ENCODE results near the gene TUBB6.

GRCh38 chr18:12329125-12329698 lies 21.2 kb downstream of the TUBB6 start:
- TF ChIP-seq EZH2 (IDR thresholded peaks at IDR 0.05; ENCODE audit: low read depth, low read length, severe bottlenecking) (no peak), BRCA1 (IDR thresholded peaks at IDR 0.05; ENCODE audit: low read depth, low read length) (no peak), GABPA (IDR thresholded peaks at IDR 0.05; ENCODE audit: borderline replicate concordance, insufficient read depth, low read length) (no peak), CEBPB (IDR thresholded peaks at IDR 0.05; ENCODE audit: low read depth, low read length) (no peak), POLR2AphosphoS5 (IDR thresholded peaks at IDR 0.05; ENCODE audit: low read depth, low read length) (no peak), ATF3 (IDR thresholded peaks at IDR 0.05; ENCODE audit: insufficient read depth, low read depth, low read length) (no peak)

Data from H1 (cell line).